Parathyroid adenoma (tissue), 2 donors: ENCODE data around the gene C1orf210.

ENCODE experiments used
- H2AFZ ChIP-seq: fragments of 300-600 bp; sonication (generic); one replicate; pipeline ENCODE4 v1.7.0; 2017; ENCODE audit warnings: antibody characterized with exemption, mild to moderate bottlenecking
- H3K27ac ChIP-seq: fragments of 300-600 bp; sonication (generic); one replicate; pipeline ENCODE4 v1.7.0; 2017
- H3K27me3 ChIP-seq: fragments of 300-600 bp; sonication (generic); one replicate; pipeline ENCODE4 v1.7.0; 2017; ENCODE audit warnings: low read length; ENCODE audit not compliant: control insufficient read depth, insufficient read depth
- H3K36me3 ChIP-seq: fragments of 300-600 bp; sonication (generic); one replicate; pipeline ENCODE4 v1.7.0; 2017; ENCODE audit warnings: low read length; ENCODE audit not compliant: control insufficient read depth, insufficient read depth
- H3K4me1 ChIP-seq: fragments of 300-600 bp; sonication (generic); one replicate; pipeline ENCODE4 v1.7.0; 2017; ENCODE audit warnings: control low read depth
- H3K4me2 ChIP-seq: fragments of 300-600 bp; sonication (generic); one replicate; pipeline ENCODE4 v1.7.0; 2017; ENCODE audit warnings: low read length
- H3K4me3 ChIP-seq: fragments of 300-600 bp; sonication (generic); one replicate; pipeline ENCODE4 v1.7.0; 2017; ENCODE audit warnings: low read depth, low read length
- H3K79me2 ChIP-seq: fragments of 300-600 bp; sonication (generic); one replicate; pipeline ENCODE4 v1.7.0; 2017; ENCODE audit warnings: control low read depth
- H3K9ac ChIP-seq: fragments of 300-600 bp; sonication (generic); one replicate; pipeline ENCODE4 v1.7.0; 2017; ENCODE audit warnings: mild to moderate bottlenecking
- H3K9me3 ChIP-seq: fragments of 300-600 bp; sonication (generic); one replicate; pipeline ENCODE4 v1.7.0; 2017; ENCODE audit warnings: low read length; ENCODE audit not compliant: control insufficient read depth
- CTCF ChIP-seq: fragments of 300-600 bp; sonication (generic); IDR thresholded peaks from one replicate; pipeline ENCODE4 v1.7.0; 2017; ENCODE audit warnings: antibody characterized with exemption, mild to moderate bottlenecking
- donor health status: primary hyperparathyroidism.

The C1orf210 gene

GRCh38 chr1:43316738-43317520, 31.5 kb upstream of the C1orf210 start:
- Histone ChIP-seq H3K4me3 (no peak overlapping the region), H3K9me3 (no peaks in the 10 kb centered on the region), H3K4me1 (peaks cover 2% of the 10 kb centered on the region), H3K4me2 (no peak overlapping the region), H2AFZ (no peak overlapping the region), H3K79me2 (no peaks in the 10 kb centered on the region), H3K36me3 (no peaks in the 10 kb centered on the region), H3K9ac (no peak overlapping the region), H3K27ac (no peak overlapping the region), H3K27me3 (no peaks in the 10 kb centered on the region)
- TF ChIP-seq CTCF = no peak

GRCh38 chr1:43315963-43316737, 30.8 kb upstream of the C1orf210 start:
- Histone ChIP-seq H3K4me3 (no peak overlapping the region), H3K4me1 (peaks cover 2% of the 10 kb centered on the region), H3K27ac (no peak overlapping the region), H3K4me2 (no peak overlapping the region), H2AFZ (no peak overlapping the region), H3K9ac (no peak overlapping the region), H3K79me2 (no peaks in the 10 kb centered on the region), H3K36me3 (no peaks in the 10 kb centered on the region), H3K27me3 (no peaks in the 10 kb centered on the region), H3K9me3 (no peaks in the 10 kb centered on the region)
- TF ChIP-seq CTCF = no peak

- H3K4me3 ChIP-seq = no peak overlapping the region
- no peak overlapping the region for H3K4me2 ChIP-seq
- peaks cover 2% of the 10 kb centered on the region for H3K4me1 ChIP-seq
- H2AFZ ChIP-seq = no peak overlapping the region
- no peak overlapping the region for H3K27ac ChIP-seq
- H3K27me3 ChIP-seq = no peaks in the 10 kb centered on the region
- no peaks in the 10 kb centered on the region for H3K79me2 ChIP-seq
- no peaks in the 10 kb centered on the region for H3K36me3 ChIP-seq
- no peak for TF ChIP-seq CTCF
- no peak overlapping the region for H3K9ac ChIP-seq
- H3K9me3 ChIP-seq = no peaks in the 10 kb centered on the region
These were observed 30.1 kb upstream of the C1orf210 start for GRCh38 chr1:43315481-43315880.

GRCh38 chr1:43314233-43314632, 28.9 kb upstream of the C1orf210 start:
- Histone ChIP-seq H3K4me1 (peaks cover 2% of the 10 kb centered on the region), H3K9ac (no peak overlapping the region), H2AFZ (no peak overlapping the region), H3K27ac (no peak overlapping the region), H3K9me3 (no peaks in the 10 kb centered on the region), H3K4me2 (no peak overlapping the region), H3K36me3 (no peaks in the 10 kb centered on the region), H3K79me2 (no peaks in the 10 kb centered on the region), H3K27me3 (no peaks in the 10 kb centered on the region), H3K4me3 (no peak overlapping the region)
- TF ChIP-seq CTCF = no peak
